ENCODE data around the gene ADAR. TPM values are rescaled to one million over a fixed set of nuclear protein-coding genes. Genes with fewer than 3 reads are reported as not detected.

The ADAR gene
- total and polyA plus RNA-seq, 10 donors = 25.6 to 249 (median 225) TPM

DNA sequence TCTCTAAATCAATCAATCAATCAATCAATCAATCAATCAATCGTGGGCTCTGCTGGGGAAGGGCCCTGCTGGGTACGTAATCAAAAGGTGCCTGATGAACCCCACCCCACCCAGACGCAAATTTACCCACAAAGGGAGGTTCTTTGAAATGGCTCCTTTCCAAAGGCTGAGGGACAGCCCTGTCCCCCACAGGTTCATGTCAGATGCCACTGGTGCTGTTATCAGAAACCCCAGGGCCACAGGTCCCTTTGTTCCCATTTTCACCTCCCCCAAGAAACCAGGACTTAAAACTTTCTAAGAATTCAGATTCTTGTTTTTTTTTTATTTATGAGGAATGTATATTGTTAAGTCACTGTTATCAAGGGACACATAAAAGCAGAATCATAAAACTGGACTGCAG lies 26.2 kb downstream of the ADAR start:
- Histone ChIP-seq H3K27me3 (replicated peaks in 1 of 7) (no peaks in the 10 kb centered on the region), H3K36me3 (peaks cover 0 to 97% (median 83%) of the 10 kb centered on the region in 6 donors), H3K27ac (no peak overlapping the region), H3K4me1 (peaks cover 4 to 52% (median 29%) of the 10 kb centered on the region in 6 donors), H3K4me3 (no peak overlapping the region), H3K9me3 (no peaks in the 10 kb centered on the region)
- 70 to 90% (median 71%) methylated on average over 3 of the region's 3 CpGs for WGBS, 5 donors
- intact Hi-C loops (cut with DNase I; ENCODE audit: low total_unique reads) = no loop called here
- no peak for TF ChIP-seq POLR2A (IDR thresholded peaks at IDR 0.05)
- TF ChIP-seq POLR2AphosphoS5 (IDR thresholded peaks at IDR 0.05) = no peak
- TF ChIP-seq, protein P1, sequence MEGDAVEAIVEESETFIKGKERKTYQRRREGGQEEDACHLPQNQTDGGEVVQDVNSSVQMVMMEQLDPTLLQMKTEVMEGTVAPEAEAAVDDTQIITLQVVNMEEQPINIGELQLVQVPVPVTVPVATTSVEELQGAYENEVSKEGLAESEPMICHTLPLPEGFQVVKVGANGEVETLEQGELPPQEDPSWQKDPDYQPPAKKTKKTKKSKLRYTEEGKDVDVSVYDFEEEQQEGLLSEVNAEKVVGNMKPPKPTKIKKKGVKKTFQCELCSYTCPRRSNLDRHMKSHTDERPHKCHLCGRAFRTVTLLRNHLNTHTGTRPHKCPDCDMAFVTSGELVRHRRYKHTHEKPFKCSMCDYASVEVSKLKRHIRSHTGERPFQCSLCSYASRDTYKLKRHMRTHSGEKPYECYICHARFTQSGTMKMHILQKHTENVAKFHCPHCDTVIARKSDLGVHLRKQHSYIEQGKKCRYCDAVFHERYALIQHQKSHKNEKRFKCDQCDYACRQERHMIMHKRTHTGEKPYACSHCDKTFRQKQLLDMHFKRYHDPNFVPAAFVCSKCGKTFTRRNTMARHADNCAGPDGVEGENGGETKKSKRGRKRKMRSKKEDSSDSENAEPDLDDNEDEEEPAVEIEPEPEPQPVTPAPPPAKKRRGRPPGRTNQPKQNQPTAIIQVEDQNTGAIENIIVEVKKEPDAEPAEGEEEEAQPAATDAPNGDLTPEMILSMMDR (IDR thresholded peaks at IDR 0.05 in 8 of 11, conservative IDR thresholded peaks at IDR 0.05 in 3 of 11) = no peak
- no peak for DNase-seq

DNA sequence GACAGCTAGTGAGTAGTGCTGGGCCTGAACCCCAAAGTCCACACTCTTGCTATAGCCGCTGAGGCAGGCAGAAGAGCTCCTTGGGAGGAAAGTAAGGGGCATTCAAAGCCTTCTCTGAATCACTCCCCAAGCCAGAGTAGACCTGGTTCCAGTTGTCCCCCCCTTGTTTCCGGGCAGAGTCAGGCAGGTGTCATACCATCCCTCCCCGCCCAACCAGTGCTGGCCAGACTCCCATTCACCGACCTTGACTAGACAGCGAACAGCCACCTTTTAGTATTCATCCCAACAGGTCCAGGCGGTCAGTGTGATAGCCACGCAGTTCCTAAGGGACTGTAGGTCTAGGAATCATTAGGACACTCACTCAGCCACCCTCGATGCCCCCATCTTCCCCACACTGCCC lies 28.6 kb downstream of the ADAR start:
- TF ChIP-seq, protein P1 (IDR thresholded peaks at IDR 0.05 in 8 of 11, conservative IDR thresholded peaks at IDR 0.05 in 3 of 11) = no peak
- TF ChIP-seq POLR2AphosphoS5 (IDR thresholded peaks at IDR 0.05) (no peak), POLR2A (IDR thresholded peaks at IDR 0.05) (no peak)
- Histone ChIP-seq H3K36me3 (peaks cover 0 to 73% (median 59%) of the 10 kb centered on the region in 6 donors), H3K27me3 (replicated peaks in 1 of 7) (no peaks in the 10 kb centered on the region), H3K27ac (peak overlapping the region in 2 of 8 donors; percentile 57 to 67), H3K9me3 (no peaks in the 10 kb centered on the region), H3K4me3 (no peak overlapping the region), H3K4me1 (peaks cover 4 to 44% (median 24%) of the 10 kb centered on the region in 6 donors)
- intact Hi-C loops (cut with DNase I; ENCODE audit: low total_unique reads) = no loop called here
- no peak for DNase-seq
- 86 to 87% (median 86%) methylated on average over 7 to 8 of the region's 8 CpGs for WGBS, 5 donors

DNA sequence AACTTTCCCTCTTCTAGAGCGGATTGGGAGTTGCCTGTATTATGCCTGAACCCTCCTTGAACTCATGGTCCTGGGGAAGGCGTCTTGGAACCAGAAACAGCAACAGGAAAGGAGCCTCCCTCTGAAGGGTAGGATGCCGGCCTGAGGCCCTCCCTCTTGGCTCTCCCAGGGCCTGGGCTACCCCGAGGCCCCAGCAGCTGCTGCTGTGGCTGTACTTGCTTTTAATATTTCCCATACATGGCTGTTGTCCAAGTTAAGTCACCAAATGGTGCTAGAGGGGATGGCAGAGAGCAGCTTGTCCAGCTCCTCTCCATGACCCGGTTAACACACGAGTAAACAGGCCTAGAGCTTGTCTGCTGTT lies 29.9 kb downstream of the ADAR start:
- H3K36me3 ChIP-seq = peaks cover 0 to 59% (median 45%) of the 10 kb centered on the region in 6 donors
- no peaks in the 10 kb centered on the region for H3K9me3 ChIP-seq
- intact Hi-C loops (cut with DNase I; ENCODE audit: low total_unique reads) = no loop called here
- peaks cover 4 to 32% (median 17%) of the 10 kb centered on the region in 6 donors for H3K4me1 ChIP-seq
- 50 to 75% (median 65%) methylated on average over 4 to 6 of the region's 6 CpGs for WGBS, 5 donors
- peak overlapping the region in 5 of 8 donors; percentile 10 to 67 (median 57) for H3K27ac ChIP-seq
- no peaks in the 10 kb centered on the region for H3K27me3 ChIP-seq (replicated peaks in 1 of 7)
- DNase-seq = no peak
- TF ChIP-seq POLR2AphosphoS5 (IDR thresholded peaks at IDR 0.05) (peak; percentile 36 to 71 (median 60)), POLR2A (IDR thresholded peaks at IDR 0.05) (no peak)
- TF ChIP-seq, protein P1 (IDR thresholded peaks at IDR 0.05 in 8 of 11, conservative IDR thresholded peaks at IDR 0.05 in 3 of 11) = no peak
- H3K4me3 ChIP-seq = no peak overlapping the region

DNA sequence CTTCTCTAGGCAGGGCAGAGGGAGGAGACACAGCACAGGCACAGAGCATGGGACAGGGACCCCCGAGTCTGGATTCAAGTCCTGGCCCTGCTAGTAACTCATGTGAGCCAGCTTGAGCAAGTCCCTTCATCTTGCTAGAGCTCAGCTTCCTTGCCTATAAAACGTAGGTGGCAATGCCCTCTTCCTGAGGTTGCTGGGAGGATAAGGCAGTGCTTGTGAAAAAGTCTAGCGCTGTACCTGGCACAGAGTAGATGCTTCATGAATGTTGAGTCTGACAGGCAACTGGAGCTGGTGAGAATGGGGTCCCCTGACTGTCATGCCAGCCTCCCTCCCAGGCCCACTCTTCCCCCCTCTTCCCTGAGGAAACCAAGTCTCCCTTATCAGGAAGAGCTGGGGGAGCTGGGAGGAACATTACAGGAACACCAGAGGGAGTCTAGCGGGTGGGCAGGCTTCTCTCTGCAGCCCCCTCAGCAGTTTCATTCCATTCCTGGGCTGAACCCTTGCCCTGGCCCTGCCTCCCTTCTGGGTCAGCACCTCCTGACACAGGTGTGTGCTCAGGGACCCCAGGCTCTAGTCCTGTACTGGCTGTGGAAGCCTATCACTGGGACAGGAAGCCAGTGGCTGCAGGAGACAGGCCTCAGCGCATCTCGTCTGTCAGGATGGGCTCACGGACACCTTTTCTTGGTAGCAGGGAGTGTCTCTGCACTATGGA lies 30.5 kb downstream of the ADAR start:
- TF ChIP-seq POLR2AphosphoS5 (IDR thresholded peaks at IDR 0.05) (peak in 1 of 3 donors; percentile 63), POLR2A (IDR thresholded peaks at IDR 0.05) (no peak)
- TF ChIP-seq, protein P1 (IDR thresholded peaks at IDR 0.05 in 8 of 11, conservative IDR thresholded peaks at IDR 0.05 in 3 of 11) = no peak
- Histone ChIP-seq H3K36me3 (peaks cover 0 to 54% (median 40%) of the 10 kb centered on the region in 6 donors), H3K9me3 (no peaks in the 10 kb centered on the region), H3K27me3 (replicated peaks in 1 of 7) (no peaks in the 10 kb centered on the region), H3K4me3 (no peak overlapping the region), H3K27ac (peak overlapping the region in 5 of 8 donors; percentile 10 to 67 (median 57)), H3K4me1 (peaks cover 4 to 32% (median 17%) of the 10 kb centered on the region in 6 donors)
- 62 to 81% (median 69%) methylated on average over 7 of the region's 7 CpGs for WGBS, 5 donors
- no peak for DNase-seq
- intact Hi-C loops (cut with DNase I; ENCODE audit: low total_unique reads) = no loop called here

All from spleen (tissue), 11 donors.